A549 (cell line): ENCODE results near the gene ZBTB8B. TPM values are rescaled to one million over a fixed set of nuclear protein-coding genes. Genes with fewer than 3 reads are reported as not detected.

Experiments
- ATAC-seq, 2 experiments: fragments of 200-7000 bp in 1 of 2; fragments of >200 bp in 1 of 2; cut with Nextera tagmentation in 1 of 2; cut with Tn5 transposase in 1 of 2; 3 replicates each; pipeline versions ENCODE4 v1.8.0 to v1.9.1; 2018 to 2020; ENCODE audit warnings: mild to moderate bottlenecking in 1 of 2, moderate library complexity in 1 of 2
- CTCF ChIA-PET: fragments of 300-600 bp; sonication (Branson Sonifier 250); formaldehyde crosslinking; extraction: SDS; loops from one replicate; lab custom pipeline; 2021; ENCODE audit warnings: antibody characterized with exemption, inconsistent platforms; lab: Yijun Ruan, JAX
- POLR2A ChIA-PET: fragments of 350-600 bp; formaldehyde crosslinking; extraction: SDS; loops from one replicate; lab custom pipeline; 2021; ENCODE audit warnings: antibody characterized with exemption, inconsistent platforms; lab: Yijun Ruan, JAX
- DNase-seq, 2 experiments: peaks; one replicate each; pipeline versions ENCODE4 v3.0.0 to v3.0.0-alpha.2; 2011 to 2016; ENCODE audit warnings: low read depth in 1 of 2, low spot score in 1 of 2
- FAIRE-seq: peaks from 2 replicates; lab custom pipeline; 2011; peaks lifted over from hg19 to GRCh38; lab: Jason Lieb, UNC
- H3K27ac ChIP-seq, 2 experiments: fragments of >200 bp; sonication (Bioruptor Twin); formaldehyde crosslinking; 3 replicates each; pipeline ENCODE4 v1.5.1; 2016 to 2017
- H3K4me1 ChIP-seq: fragments of >200 bp; sonication (Bioruptor Twin); formaldehyde crosslinking; 3 replicates; pipeline ENCODE4 v1.6.1; 2016
- H3K4me2 ChIP-seq: fragments of >200 bp; sonication (Bioruptor Twin); formaldehyde crosslinking; 3 replicates; pipeline ENCODE4 v1.6.1; 2016
- H3K4me3 ChIP-seq: fragments of >200 bp; sonication (Bioruptor Twin); formaldehyde crosslinking; 3 replicates; pipeline ENCODE4 v1.5.1; 2016
- H3K9me3 ChIP-seq: fragments of >200 bp; sonication (Bioruptor Twin); formaldehyde crosslinking; 3 replicates; pipeline ENCODE4 v1.6.1; 2016
- ATOH8 ChIP-seq: fragments of 250-450 bp; sonication (Bioruptor Pico); IDR thresholded peaks from 2 replicates; pipeline ENCODE4 v1.5.0; 2020; ENCODE audit warnings: low read depth, mild to moderate bottlenecking, moderate library complexity
- CBX2 ChIP-seq: fragments of 200-600 bp; sonication (generic); IDR thresholded peaks from 2 replicates; pipeline ENCODE4 v1.6.1; 2016; ENCODE audit warnings: low read depth, mild to moderate bottlenecking, borderline replicate concordance
- CHD4 ChIP-seq: fragments of 200-600 bp; sonication (generic); IDR thresholded peaks from 2 replicates; pipeline ENCODE4 v1.6.1; 2016; ENCODE audit warnings: antibody characterized with exemption, mild to moderate bottlenecking, borderline replicate concordance
- E2F6 ChIP-seq: IDR thresholded peaks from 2 replicates; pipeline ENCODE4 v1.6.1; 2012; ENCODE audit warnings: low read depth, borderline replicate concordance
- EHF ChIP-seq: fragments of 250-450 bp; sonication (Bioruptor Pico); IDR thresholded peaks from 2 replicates; pipeline ENCODE4 v1.5.0; 2020; ENCODE audit warnings: mild to moderate bottlenecking
- FOSB ChIP-seq: fragments of 250-450 bp; sonication (Bioruptor Pico); IDR thresholded peaks from 2 replicates; pipeline ENCODE4 v1.5.0; 2020; ENCODE audit warnings: mild to moderate bottlenecking, moderate library complexity
- HDAC2 ChIP-seq: fragments of 200-600 bp; sonication (generic); IDR thresholded peaks from 2 replicates; pipeline ENCODE4 v1.6.1; 2016
- HEYL ChIP-seq: fragments of 250-450 bp; sonication (Bioruptor Pico); IDR thresholded peaks from 2 replicates; pipeline ENCODE4 v1.8.0; 2021; ENCODE audit warnings: mild to moderate bottlenecking, moderate library complexity
- HOXA7 ChIP-seq: fragments of 250-450 bp; sonication (Bioruptor Pico); IDR thresholded peaks from 2 replicates; pipeline ENCODE4 v1.5.0; 2020; ENCODE audit warnings: mild to moderate bottlenecking, moderate library complexity
- JUN ChIP-seq, 2 experiments: fragments of >200 bp; sonication (Bioruptor Twin); formaldehyde crosslinking; IDR thresholded peaks; 2 replicates in 1 of 2; 3 replicates in 1 of 2; pipeline ENCODE4 v1.6.1; 2016 to 2017
- KDM5A ChIP-seq: fragments of 200-600 bp; sonication (generic); IDR thresholded peaks from 2 replicates; pipeline ENCODE4 v1.6.1; 2016; ENCODE audit warnings: antibody characterized with exemption, mild to moderate bottlenecking
- NR3C1 ChIP-seq: fragments of >200 bp; sonication (Bioruptor Twin); formaldehyde crosslinking; IDR thresholded peaks from 3 replicates; pipeline ENCODE4 v1.6.1; 2017
- POLR2A ChIP-seq: IDR thresholded peaks from 2 replicates; pipeline ENCODE4 v1.6.1; 2012; ENCODE audit warnings: mild to moderate bottlenecking, low read length
- POLR2AphosphoS2 ChIP-seq: conservative IDR thresholded peaks from 2 replicates; pipeline ENCODE4 v1.6.1; 2012; ENCODE audit warnings: low read length, improper control_type of control experiment, inconsistent platforms
- RAD21 ChIP-seq, 2 experiments: fragments of >200 bp in 1 of 2; sonication (Bioruptor Twin) in 1 of 2; formaldehyde crosslinking in 1 of 2; IDR thresholded peaks in 1 of 2; conservative IDR thresholded peaks in 1 of 2; 2 replicates in 1 of 2; 3 replicates in 1 of 2; pipeline ENCODE4 v1.6.1; 2012 to 2018; ENCODE audit warnings: inconsistent platforms in 1 of 2
- RCOR1 ChIP-seq: fragments of 150-350 bp; IDR thresholded peaks from 2 replicates; pipeline ENCODE4 v1.6.1; 2014; ENCODE audit warnings: antibody characterized with exemption, low read length, low read depth
- RFX5 ChIP-seq: fragments of 450-650 bp; IDR thresholded peaks from 2 replicates; pipeline ENCODE4 v1.7.1; 2014; ENCODE audit warnings: antibody characterized with exemption, mild to moderate bottlenecking, moderate library complexity
- SREBF2 ChIP-seq: fragments of 450-650 bp; IDR thresholded peaks from 2 replicates; pipeline ENCODE4 v1.6.1; 2014; ENCODE audit warnings: mild to moderate bottlenecking, moderate library complexity
- TFCP2L1 ChIP-seq: fragments of 250-450 bp; sonication (Bioruptor Pico); IDR thresholded peaks from 2 replicates; pipeline ENCODE4 v1.5.0; 2021; ENCODE audit warnings: mild to moderate bottlenecking
- USF2 ChIP-seq: fragments of 450-650 bp; IDR thresholded peaks from 2 replicates; pipeline ENCODE4 v1.6.1; 2014; ENCODE audit warnings: antibody characterized with exemption
- ZFP36 ChIP-seq: fragments of 450-650 bp; IDR thresholded peaks from 2 replicates; pipeline ENCODE4 v1.6.1; 2014; ENCODE audit warnings: borderline replicate concordance; ENCODE audit not compliant: partially characterized antibody
- ZNF302 ChIP-seq: fragments of 250-450 bp; sonication (Bioruptor Pico); IDR thresholded peaks from 2 replicates; pipeline ENCODE4 v1.9.0; 2021; ENCODE audit warnings: inconsistent platforms, mild to moderate bottlenecking, moderate library complexity
- WGBS: methylation state at CpG from one replicate; pipeline ENCODE4 v1.1.6; 2017; ENCODE audit errors: missing lambda C conversion rate; 5-methylcytosine and 5-hydroxymethylcytosine counted together
- polyA plus RNA-seq, 4 experiments: library from polyadenylated mRNA; depleted of rRNA in 3 of 4; stranded (reverse); fragments of >200 nt; fragmentation: RNase III in 1 of 4; extraction: RNeasy Plus Mini Kit Qiagen cat#74134 plus additional on column Dnase treatment in 1 of 4; gene quantifications; 2 replicates in 3 of 4; 3 replicates in 1 of 4; pipeline ENCODE4 v1.2.3, GENCODE V29; 2011 to 2017

Gene ZBTB8B
- polyA plus RNA-seq, 2 of the 4 experiments (the other 2 are of a cell fraction), result 0.01 to 0.03 TPM

GRCh38 chr1:32494196-32494595 is 29.3 kb downstream of the ZBTB8B start:
- no peak for DNase-seq
- WGBS, result 59% methylated on average over 1 of the region's 1 CpG

GRCh38 chr1:32494711-32495337 is 30.0 kb downstream of the ZBTB8B start:
- WGBS, result 72% methylated on average over 7 of the region's 7 CpGs

More at GRCh38 chr1:32494196-32494595, 29.3 kb downstream of the ZBTB8B start:
- ATAC-seq (no peak), FAIRE-seq (no peak)
- H3K27ac ChIP-seq, result no peak overlapping the region
- H3K9me3 ChIP-seq, result no peaks in the 10 kb centered on the region
- no peaks in the 10 kb centered on the region for H3K4me1 ChIP-seq
- ChIA-PET POLR2A (no interaction called here), CTCF (no interaction called here)
- H3K4me2 ChIP-seq, result no peak overlapping the region
- H3K4me3 ChIP-seq, result no peak overlapping the region
- TF ChIP-seq TFCP2L1, result no peak
- no peak for TF ChIP-seq EHF (CRISPR knock-in tag)
- TF ChIP-seq HEYL (CRISPR knock-in tag), result no peak
- TF ChIP-seq HOXA7 (CRISPR knock-in tag), result no peak
- TF ChIP-seq POLR2A, result no peak
- TF ChIP-seq HDAC2, result no peak
- TF ChIP-seq USF2, result no peak
- no peak for TF ChIP-seq ATOH8
- TF ChIP-seq RFX5, result no peak
- no peak for TF ChIP-seq NR3C1
- TF ChIP-seq KDM5A, result no peak
- TF ChIP-seq ZNF302 (CRISPR knock-in tag), result no peak
- no peak for TF ChIP-seq RCOR1
- no peak for TF ChIP-seq FOSB (CRISPR knock-in tag)
- TF ChIP-seq POLR2AphosphoS2, result no peak
- no peak for TF ChIP-seq CBX2

GRCh38 chr1:32496127-32496526 is 31.3 kb downstream of the ZBTB8B start:
- FAIRE-seq, result no peak
- H3K4me3 ChIP-seq, result no peak overlapping the region
- no peak for ATAC-seq
- CTCF ChIA-PET, result no interaction called here
- DNase-seq, result no peak
- POLR2A ChIA-PET, result no interaction called here
- no peak overlapping the region for H3K4me2 ChIP-seq
- no peak for TF ChIP-seq JUN (IDR thresholded peaks at IDR 0.05)
- no peak for TF ChIP-seq RCOR1
- TF ChIP-seq ZFP36, result no peak
- TF ChIP-seq CHD4, result no peak
- TF ChIP-seq SREBF2, result no peak
- no peak for TF ChIP-seq RAD21 (conservative IDR thresholded peaks at IDR 0.05 in 1 of 2, IDR thresholded peaks at IDR 0.05 in 1 of 2)
- no peak for TF ChIP-seq FOSB (CRISPR knock-in tag)
- no peak for TF ChIP-seq E2F6
- no peaks in the 10 kb centered on the region for H3K9me3 ChIP-seq
- 84% methylated on average over 5 of the region's 5 CpGs for WGBS
- no peak overlapping the region for H3K27ac ChIP-seq
- H3K4me1 ChIP-seq, result no peaks in the 10 kb centered on the region; the same call in 2 of the 3 replicates

More at GRCh38 chr1:32494711-32495337, 30.0 kb downstream of the ZBTB8B start:
- ATAC-seq (no peak), DNase-seq (no peak), FAIRE-seq (no peak)
- no peak overlapping the region for H3K4me3 ChIP-seq
- ChIA-PET POLR2A (no interaction called here), CTCF (interaction anchor here (0.5 to 0.9 kb wide), 2 partner anchors 34 to 115 kb away, joined by 3 read pairs; no protein-coding TSS in a partner anchor)
- no peaks in the 10 kb centered on the region for H3K4me1 ChIP-seq
- H3K9me3 ChIP-seq, result no peaks in the 10 kb centered on the region
- no peak overlapping the region for H3K4me2 ChIP-seq
- H3K27ac ChIP-seq, result no peak overlapping the region
- TF ChIP-seq HEYL (CRISPR knock-in tag), result no peak
